Superior temporal gyrus (tissue), 1 donor: ENCODE results near the gene FAM81A.
"Not testable (repeated sequence)": the region's sequence is repeated elsewhere in the genome, so short reads cannot be mapped to it uniquely, and the experiment has no call there.

Experiments
- DNase-seq: peaks from one replicate; pipeline ENCODE4 v3.0.0-alpha.2; 2016; ENCODE audit errors: extremely low spot score

The FAM81A gene

GRCh38 chr15:59437817-59438624, at the start of gene FAM81A:
FAM81A (plus strand) TSS chr15:59438186; CDS start chr15:59458627, 20,441 bp downstream.
- peak; percentile 85 for DNase-seq

DNA sequence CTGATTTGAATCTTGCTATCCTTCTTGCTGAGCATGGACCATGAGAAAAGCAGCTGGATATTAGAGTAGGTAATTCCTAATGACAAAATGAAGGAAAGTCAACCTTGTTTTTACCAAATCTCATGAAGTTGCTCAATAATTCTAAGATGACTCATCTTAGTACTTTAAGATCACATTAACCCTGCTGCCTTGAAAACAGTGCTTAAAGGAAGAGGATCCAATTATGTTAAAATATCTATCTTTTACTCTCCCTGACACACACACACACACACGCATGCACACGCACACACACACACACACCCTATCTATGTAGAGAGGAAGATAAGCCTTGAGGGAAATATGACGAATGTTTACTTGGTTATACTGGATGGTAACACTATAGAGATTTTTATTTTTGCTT, 49.3 kb upstream of the FAM81A start:
- DNase-seq: no peak

- DNase-seq: no peak
Observed at GRCh38 chr15:59392299-59392698, 45.7 kb upstream of the FAM81A start.

DNA sequence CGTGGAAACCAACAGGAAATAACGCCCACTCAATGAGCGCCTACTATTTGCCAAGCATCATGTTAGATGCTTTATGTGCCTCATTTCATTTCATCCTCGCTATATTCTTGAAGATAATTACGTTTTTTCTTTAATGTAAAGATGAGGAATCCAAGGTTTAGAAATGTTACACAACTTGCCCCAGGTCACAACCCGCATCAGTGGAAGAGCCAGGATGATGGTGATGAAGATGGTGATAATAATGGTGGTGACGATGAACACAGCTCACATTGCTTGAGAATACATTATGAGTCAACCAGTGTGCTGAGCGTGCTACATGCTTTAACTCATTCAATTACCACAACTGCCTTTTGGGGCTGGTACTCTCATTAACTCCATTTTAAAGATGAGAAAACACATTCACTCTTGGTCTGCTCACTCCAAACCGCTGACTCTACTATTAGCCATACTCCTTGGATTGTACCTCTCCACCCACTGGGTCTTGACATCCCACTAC, 43.8 kb upstream of the FAM81A start:
- DNase-seq: no peak

- no peak for DNase-seq
Observed at GRCh38 chr15:59396211-59396610, 41.8 kb upstream of the FAM81A start.

- DNase-seq: no peak
Observed at GRCh38 chr15:59396679-59397078, 41.3 kb upstream of the FAM81A start.

DNA sequence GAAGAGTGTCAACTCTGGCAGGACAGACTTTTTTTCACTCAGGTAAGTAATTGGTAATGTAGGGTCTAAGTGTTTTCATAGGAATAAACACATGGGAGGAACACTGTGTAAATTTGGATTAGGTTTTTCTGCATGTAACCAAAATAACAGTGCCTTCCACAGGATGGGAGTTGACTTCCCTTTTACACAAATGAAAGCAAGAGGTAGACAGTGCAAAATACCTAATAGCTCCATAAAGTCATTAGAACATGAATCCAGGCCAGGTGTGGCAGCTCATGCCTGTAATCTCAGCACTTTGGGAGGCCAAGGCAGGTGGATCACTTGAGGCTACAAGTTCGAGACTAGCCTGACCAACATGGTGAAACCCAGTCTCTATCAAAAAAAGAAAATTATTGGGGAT, 39.8 kb upstream of the FAM81A start:
- no peak for DNase-seq

DNA sequence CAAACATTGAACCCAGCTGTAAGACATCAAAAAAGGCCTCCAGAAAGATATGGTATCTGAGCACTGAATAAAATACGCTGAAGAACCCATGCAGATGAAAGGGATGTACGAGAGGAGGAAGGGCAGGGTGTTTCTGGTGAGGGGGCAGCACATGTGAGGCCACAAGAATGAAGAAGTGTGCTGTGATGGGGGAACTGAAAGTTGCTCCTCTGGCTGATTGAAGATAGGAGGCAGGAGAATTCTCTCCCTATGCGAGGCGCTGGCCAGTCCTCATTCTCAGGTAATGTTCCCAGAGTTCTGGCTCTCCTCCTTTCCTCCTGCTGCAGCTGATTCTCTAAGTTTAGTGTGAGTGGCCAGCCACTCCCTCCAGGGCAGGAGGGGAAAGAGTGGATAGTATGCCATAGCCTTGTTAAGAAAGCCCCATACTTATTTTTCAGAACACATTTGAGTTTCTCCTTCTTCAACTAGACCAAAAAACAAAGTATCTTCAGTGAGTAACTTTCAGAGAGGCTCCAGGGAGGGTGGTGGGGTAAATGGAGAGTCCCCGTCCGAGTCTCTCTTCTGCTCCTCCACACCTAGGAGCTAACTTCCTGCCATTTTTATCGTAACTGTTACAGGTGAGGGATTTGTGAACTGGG, 38.4 kb upstream of the FAM81A start:
- no peak for DNase-seq

GRCh38 chr15:59400103-59400813, 37.7 kb upstream of the FAM81A start:
- DNase-seq: no peak

GRCh38 chr15:59401051-59401823, 36.7 kb upstream of the FAM81A start:
- not testable (repeated sequence) for DNase-seq

GRCh38 chr15:59401824-59402569, 36.0 kb upstream of the FAM81A start:
- DNase-seq: no peak

GRCh38 chr15:59405079-59405478, 32.9 kb upstream of the FAM81A start:
- no peak for DNase-seq

DNA sequence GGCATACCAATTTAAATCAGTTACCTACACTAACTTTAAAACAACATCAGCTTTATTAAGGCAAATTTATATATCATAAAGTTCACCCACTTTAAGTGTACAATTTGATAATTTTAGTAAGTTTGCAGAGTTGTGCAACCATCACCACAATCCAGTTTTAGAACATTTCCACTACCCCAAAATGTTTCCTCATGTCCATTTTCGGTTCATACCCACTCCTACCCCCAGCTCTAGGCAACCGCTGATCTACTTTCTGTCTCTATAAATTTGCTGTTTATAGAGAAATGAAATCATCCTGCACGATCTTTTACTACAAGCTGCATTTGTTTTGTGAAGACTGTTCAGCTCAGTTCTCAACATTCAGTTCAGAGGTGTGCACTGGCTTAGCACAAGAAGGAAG, 31.5 kb upstream of the FAM81A start:
- no peak for DNase-seq

DNA sequence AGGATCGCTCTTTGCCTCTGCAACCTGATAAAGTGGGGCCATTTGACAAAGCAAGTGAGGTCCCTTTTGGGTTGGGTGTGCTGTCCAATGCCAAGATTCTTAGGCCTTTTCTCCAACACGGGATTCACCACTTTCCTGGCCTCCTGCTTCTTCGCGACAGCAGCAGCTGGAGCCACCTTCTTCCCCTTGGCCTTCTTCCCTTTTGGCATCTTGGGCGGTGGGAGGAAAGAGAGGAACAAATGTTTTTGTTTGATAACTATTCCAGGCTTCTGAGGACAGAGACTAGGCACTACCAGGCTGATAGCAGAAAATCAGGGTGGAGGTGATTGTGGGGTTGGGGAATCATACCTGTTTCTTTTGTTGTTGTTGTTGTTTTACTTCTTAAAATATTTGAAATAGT, 30.0 kb upstream of the FAM81A start:
- no peak for DNase-seq

DNA sequence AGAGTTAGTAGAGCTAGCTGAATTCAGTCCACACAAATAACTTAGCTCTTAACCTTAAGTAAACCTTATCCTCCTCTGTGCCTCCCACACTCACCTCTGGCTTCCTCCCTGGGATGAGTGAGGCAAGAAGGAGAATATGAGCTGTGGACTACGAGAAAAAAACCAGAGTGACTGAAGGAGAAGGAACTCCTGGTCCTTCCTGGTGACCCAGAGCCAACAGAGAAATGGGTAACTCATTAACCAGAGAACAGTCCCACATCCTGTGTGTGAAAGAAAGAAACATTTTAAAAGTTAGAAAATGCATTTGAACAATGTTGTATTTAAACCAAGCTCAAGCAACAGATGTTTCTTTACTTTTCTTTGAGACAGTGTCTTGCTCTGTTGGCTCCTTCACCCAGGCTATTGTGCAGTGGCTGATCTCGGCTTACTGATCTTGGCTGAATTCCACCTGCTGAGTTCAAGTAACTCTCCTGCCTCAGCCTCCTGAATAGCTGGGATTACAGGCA, 27.5 kb upstream of the FAM81A start:
- no peak for DNase-seq

DNA sequence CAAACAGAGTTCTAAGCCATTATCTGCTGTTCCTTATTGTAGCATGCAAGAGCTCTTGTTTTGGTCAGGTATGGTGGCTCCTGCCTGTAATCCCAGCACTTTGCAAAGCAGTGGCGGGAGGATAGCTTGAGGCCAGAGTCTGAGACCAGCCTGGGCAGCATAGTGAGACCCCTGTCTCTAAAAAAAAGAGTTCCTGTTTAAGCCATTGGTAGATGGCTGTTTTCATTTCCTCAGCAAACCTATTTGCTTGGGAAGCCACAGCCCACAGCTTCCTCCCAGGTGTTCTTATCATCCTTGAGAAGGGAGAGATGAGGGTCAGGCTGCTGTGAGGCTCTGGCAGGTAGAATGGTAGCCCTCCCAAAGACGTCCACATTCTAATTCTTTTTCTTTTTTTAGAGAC, 24.4 kb upstream of the FAM81A start:
- no peak for DNase-seq

DNA sequence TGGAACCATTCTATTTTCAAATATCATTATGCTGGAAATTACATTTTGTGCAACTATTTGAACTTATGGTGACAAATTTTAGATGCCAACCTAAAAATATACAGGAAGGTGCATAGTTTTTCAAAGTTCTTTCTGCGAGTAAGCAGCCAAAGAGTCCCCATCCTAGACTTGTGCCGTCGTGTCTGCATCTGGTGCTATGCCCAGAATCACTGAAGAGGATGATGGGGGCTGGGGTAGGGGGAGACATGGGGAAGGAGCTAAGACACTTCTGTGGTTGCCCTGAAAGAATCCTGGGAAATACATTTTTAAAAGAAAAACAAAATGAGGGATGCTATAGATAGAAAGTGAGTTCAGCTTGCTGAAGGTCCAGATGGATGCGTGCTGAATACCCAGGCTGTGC, 21.2 kb upstream of the FAM81A start:
- no peak for DNase-seq

GRCh38 chr15:59419170-59419569, 18.8 kb upstream of the FAM81A start:
- no peak for DNase-seq

DNA sequence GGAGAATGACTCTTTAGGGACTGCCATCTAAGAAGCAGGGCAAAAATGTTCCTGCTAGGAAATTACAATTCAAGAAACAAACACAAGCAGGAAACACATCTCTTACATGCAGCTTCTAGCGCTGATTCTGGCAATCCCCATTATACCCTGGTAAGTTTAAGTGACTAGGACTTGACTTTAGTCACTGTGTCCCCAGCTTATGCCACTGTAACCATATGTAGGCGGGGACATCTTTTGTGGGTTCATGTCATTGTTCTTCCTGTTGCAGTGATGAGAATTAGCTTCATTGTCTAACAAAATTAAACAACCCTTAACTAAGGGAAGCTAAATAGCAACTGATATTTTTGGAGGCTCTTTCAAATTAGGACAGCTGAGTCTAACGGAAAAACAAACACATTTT, 17.9 kb upstream of the FAM81A start:
- DNase-seq: no peak

DNA sequence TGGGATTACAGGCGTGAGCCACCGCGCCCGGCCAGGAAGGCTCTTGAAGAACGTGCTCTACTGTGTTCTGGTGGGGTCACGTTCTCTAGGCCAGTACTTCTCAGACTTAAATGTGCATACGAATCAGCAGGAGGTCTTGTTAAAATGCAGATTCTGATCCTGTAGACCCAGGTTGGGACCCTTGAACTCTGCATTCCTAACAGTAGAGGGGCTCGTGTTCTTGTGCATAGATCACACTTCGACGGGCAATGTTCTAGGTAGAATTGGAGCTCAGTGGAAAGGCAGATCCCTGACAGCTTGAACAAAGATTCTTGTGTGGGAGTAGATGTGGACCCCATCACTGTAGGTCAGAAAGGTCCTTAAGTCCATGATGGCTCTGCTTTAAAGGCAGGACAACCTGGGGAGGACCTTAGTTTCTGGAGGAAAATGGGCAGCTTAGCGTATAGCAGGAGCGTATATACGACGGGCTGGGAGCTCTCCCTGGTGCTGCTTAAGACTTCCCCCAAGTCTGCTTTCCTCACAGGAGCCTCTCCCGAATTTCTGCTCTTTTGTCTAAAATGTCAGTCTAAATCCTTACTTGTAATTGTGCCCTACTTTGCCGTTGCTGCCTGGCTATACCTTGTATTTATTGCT, 16.9 kb upstream of the FAM81A start:
- DNase-seq: no peak
